Measurements from ENCODE around the gene PRPF8.

Gene PRPF8

DNA sequence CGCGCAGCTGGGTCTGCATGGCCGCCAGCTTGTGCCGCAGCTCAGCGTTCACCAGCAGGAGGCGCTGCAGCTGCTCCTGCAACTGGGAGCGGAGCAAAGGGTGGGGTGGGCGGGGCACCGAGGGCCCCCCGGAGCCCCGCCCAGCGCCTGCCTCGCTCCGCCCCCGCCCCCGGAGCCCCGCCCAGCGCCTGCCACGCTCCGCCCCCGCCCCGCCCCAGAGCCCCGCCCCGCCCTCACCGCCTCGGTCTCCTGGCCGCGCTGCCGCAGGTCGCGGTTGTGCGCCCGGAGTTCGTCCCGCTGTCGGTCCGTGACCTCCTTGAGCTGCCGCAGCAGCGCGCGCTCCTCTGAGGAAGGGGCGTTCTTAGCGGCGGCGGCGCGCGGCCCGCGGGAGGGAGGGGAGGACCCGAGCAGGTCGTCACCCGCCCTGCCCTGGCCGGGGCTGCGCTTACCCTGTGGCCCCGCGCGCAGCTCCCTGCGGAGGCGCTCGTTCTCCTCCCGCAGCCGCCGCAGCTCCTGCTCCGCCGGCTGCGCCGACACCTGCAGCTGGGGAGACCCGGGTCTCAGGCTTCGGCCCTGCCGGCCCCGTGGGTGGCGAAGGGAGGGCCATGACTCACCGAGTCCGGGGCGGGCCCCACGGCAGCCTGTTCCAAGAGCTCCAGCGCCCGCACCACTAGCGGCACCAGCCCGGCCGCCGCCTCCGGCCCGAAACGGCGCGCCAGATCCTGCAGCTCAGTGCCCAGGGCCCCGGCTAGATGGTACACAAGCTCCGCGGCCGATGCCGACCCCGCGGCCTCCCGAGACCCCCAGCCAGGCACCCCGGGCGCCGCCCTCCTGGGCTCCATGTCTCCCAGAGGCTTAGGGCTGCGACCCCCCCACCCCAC lies 35.5 kb downstream of the PRPF8 start:
- peak; percentile 70 to 72 for ATAC-seq (replicated peaks)

GRCh38 chr17:1648173-1648962 lies 36.3 kb downstream of the PRPF8 start:
- Mint-ChIP-seq H3K36me3 (peaks cover 40 to 63% of the 10 kb centered on the region in 2 donors), H3K27me3 (no peaks in the 10 kb centered on the region), H3K4me3 (peak overlapping the region; percentile 77 to 79), H3K27ac (peak overlapping the region; percentile 79), H3K9me3 (no peaks in the 10 kb centered on the region), H3K4me1 (peaks cover 39 to 75% of the 10 kb centered on the region in 2 donors)
- peak; percentile 29 for DNase-seq
- peak; percentile 4 to 15 for ATAC-seq (replicated peaks)

More for the DNA sequence above, 35.5 kb downstream of the PRPF8 start:
- Mint-ChIP-seq H3K36me3 (peaks cover 46 to 66% of the 10 kb centered on the region in 2 donors), H3K9me3 (no peaks in the 10 kb centered on the region), H3K4me3 (peak overlapping the region; percentile 77 to 79), H3K27ac (peak overlapping the region; percentile 69), H3K4me1 (peaks cover 37 to 72% of the 10 kb centered on the region in 2 donors), H3K27me3 (no peaks in the 10 kb centered on the region)
- peak; percentile 93 for DNase-seq

DNA sequence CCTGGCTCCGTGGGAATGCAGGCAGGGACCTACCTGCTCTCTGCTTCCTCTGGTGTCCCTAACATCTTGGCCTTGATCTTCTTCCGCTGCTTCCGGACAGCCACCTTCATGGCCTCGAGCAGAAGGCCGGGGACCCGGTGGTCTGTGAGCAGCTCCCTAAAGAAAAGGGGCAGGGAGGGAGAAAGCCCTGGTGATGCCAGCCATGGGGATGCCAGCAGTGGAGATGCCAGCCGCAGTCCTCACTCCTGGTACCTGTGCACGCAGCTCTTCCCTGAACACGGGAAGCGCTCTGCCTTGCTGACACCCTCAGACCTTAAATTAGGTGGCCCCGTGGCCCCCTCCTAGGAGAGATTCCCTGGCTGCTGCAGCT lies 36.9 kb downstream of the PRPF8 start:
- Mint-ChIP-seq H3K4me1 (peaks cover 37 to 69% of the 10 kb centered on the region in 2 donors), H3K27ac (no peak overlapping the region), H3K36me3 (peaks cover 34 to 57% of the 10 kb centered on the region in 2 donors), H3K27me3 (no peaks in the 10 kb centered on the region), H3K9me3 (no peaks in the 10 kb centered on the region), H3K4me3 (peak overlapping the region; percentile 77 to 79)
- ATAC-seq (replicated peaks) (no peak), DNase-seq (no peak)

DNA sequence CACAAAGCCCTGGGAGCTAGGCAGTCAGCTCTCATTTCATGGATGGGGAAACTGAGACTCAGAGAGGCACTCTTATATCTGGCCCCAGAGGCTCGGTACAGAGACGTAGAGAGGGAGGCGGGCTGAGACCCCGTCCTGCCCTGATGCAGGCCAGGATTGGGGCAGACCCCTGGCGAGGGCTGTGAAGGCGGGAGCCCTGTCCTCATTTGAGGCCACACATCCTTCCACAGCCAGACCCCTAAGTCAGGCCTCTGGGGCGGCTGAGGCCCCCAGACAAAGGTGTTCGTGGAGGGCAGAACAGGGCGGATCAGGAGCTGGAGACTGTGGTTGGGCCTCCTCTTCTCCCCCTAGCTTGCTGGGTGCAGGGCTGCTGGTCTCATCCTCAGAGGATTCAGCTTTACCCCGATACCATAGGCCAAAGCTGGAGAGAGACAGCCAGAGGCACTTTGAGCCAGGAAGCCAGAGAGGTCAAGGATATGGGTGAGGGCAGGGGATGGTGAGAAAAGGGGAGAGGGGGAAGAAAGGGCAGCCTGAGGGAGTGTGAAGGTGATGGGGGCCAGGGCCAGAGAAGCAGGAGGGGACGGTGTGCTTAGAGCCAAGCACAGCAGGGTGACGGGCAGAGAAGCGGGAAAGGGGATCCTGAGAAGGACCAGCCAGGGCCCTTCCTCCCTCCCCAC lies 38.3 kb downstream of the PRPF8 start:
- Mint-ChIP-seq H3K27ac (peak overlapping the region; percentile 99), H3K36me3 (peaks cover 24 to 48% of the 10 kb centered on the region in 2 donors), H3K4me3 (peak overlapping the region; percentile 93 to 96), H3K9me3 (no peaks in the 10 kb centered on the region), H3K27me3 (no peaks in the 10 kb centered on the region), H3K4me1 (peaks cover 33 to 61% of the 10 kb centered on the region in 2 donors)
- ATAC-seq (replicated peaks) = no peak
- no peak for DNase-seq

DNA sequence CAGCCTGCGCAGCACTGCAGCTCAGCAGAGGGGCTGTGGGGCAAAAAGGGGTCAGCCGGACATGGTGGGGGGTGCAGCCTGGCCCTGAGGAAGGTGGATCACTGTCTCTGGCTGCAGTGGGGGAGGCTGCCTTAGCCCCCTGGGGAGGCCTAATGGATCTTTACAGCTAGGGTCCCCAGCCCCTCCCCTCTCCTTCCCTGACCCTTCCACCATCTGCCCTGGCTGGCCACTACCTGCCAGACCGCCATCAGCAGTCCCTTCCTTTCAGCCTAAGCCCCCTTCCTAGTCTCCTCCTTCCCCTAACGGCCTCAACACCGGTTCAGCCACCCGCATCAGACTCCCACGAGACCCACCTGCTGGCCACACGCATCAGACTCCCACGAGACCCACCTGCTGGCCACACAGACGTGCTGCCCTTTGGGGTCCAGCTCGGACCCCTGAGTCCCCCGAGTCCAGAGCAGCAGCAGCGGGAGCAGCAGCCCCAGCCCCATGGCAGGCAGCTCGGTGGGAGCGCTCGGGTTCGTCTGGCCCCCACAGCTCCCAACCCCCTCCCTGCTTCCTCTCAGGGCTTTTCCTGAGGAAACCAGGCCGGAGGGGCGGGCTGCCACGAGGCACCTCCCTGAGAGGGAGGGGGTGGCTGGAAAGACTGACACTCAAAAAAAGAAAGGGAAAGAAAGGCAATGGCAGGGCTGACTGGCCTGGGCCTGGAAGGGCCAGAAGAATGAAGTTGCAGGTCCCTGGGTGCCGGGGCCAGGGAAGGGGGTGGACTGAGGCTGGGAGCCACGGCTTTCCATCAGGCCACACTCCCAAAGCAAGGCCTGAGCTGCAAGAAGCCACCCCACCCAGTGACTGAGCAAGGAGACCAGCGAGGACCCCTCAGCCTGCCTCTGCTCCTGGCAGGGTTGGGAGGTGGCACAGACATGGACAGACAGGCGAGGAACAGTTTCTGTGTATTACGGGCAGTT lies 39.2 kb downstream of the PRPF8 start, which contains the start of gene SCARF1:
SCARF1 (minus strand) TSS at position 526 of the 965 bp plus-strand sequence; CDS start at position 491, 35 bp downstream.
- no peaks in the 10 kb centered on the region for H3K27me3 Mint-ChIP-seq
- peak within 1 kb of the TSS; percentile 93 to 96 for H3K4me3 Mint-ChIP-seq
- no peak for ATAC-seq (replicated peaks)

GRCh38 chr17:1644493-1645206 lies 40.0 kb downstream of the PRPF8 start:
- peaks cover 18 to 47% of the 10 kb centered on the region in 2 donors for H3K36me3 Mint-ChIP-seq
- H3K9me3 Mint-ChIP-seq = no peaks in the 10 kb centered on the region
- no peaks in the 10 kb centered on the region for H3K27me3 Mint-ChIP-seq
- peaks cover 27 to 48% of the 10 kb centered on the region in 2 donors for H3K4me1 Mint-ChIP-seq
- peak overlapping the region; percentile 93 to 96 for H3K4me3 Mint-ChIP-seq
- DNase-seq = peak; percentile 74
- H3K27ac Mint-ChIP-seq = peak overlapping the region; percentile 99
- peak; percentile 44 to 51 for ATAC-seq (replicated peaks)

More for the DNA sequence above, 39.2 kb downstream of the PRPF8 start, which contains the start of gene SCARF1:
- peaks cover 30 to 53% of the 10 kb centered on the region in 2 donors for H3K4me1 Mint-ChIP-seq
- peak within 1 kb of the TSS; percentile 99 for H3K27ac Mint-ChIP-seq
- H3K36me3 Mint-ChIP-seq = peaks cover 22 to 45% of the 10 kb centered on the region in 2 donors
- no peaks in the 10 kb centered on the region for H3K9me3 Mint-ChIP-seq
- DNase-seq = peak; percentile 35

- Mint-ChIP-seq H3K27me3 (no peaks in the 10 kb centered on the region), H3K9me3 (no peaks in the 10 kb centered on the region), H3K4me3 (peak overlapping the region; percentile 93 to 96), H3K4me1 (peaks cover 29 to 52% of the 10 kb centered on the region in 2 donors), H3K36me3 (peaks cover 21 to 51% of the 10 kb centered on the region in 2 donors), H3K27ac (peak overlapping the region; percentile 99)
- DNase-seq = no peak
- peak; percentile 18 for ATAC-seq (replicated peaks)
These were observed 40.6 kb downstream of the PRPF8 start for GRCh38 chr17:1643999-1644492.

DNA sequence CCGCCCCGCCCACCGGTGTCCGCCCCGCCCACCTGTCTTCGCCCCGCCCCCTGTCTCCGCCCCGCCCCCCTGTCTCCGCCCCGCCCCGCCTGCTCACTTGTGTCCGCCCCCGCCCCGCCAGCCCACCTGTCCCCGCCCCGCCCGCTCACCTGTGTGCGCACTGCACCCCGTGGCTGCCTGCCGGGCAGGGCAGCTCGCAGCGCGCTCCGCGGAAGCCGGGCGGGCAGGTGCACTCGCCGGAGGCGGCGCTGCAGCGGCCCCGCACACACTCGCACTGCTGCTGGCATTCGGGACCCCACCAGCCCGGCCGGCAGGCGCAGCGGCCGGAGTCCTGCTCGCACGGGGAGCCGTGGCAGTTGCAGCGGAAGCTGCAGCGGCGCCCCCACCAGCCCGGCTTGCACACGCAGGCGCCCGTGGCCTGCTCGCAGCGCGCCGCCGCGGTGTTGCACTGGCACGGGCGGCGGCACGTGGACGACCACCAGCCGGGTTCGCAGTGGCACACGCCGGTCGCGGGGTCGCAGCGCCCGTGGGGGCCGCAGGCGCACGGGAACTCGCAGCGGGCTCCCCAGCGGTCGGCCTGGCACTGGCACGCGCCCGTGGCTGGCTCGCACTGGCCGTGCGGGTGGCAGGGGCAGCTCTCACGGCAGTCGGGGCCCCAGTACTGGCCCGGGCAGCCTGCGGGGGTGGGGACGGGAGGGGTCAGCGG lies 41.2 kb downstream of the PRPF8 start:
- peak overlapping the region; percentile 93 to 96 for H3K4me3 Mint-ChIP-seq
- peaks cover 24 to 57% of the 10 kb centered on the region in 2 donors for H3K36me3 Mint-ChIP-seq
- peaks cover 29 to 50% of the 10 kb centered on the region in 2 donors for H3K4me1 Mint-ChIP-seq
- no peaks in the 10 kb centered on the region for H3K27me3 Mint-ChIP-seq
- H3K27ac Mint-ChIP-seq = no peak overlapping the region
- DNase-seq (peak; percentile 42), ATAC-seq (replicated peaks) (peak; percentile 17 to 33)
- H3K9me3 Mint-ChIP-seq = no peaks in the 10 kb centered on the region

GRCh38 chr17:1641065-1641403 lies 43.6 kb downstream of the PRPF8 start:
- Mint-ChIP-seq H3K9me3 (no peaks in the 10 kb centered on the region), H3K27me3 (no peaks in the 10 kb centered on the region), H3K4me1 (peaks cover 18 to 29% of the 10 kb centered on the region in 2 donors), H3K27ac (peak overlapping the region; percentile 57), H3K4me3 (no peak overlapping the region), H3K36me3 (peaks cover 33 to 68% of the 10 kb centered on the region in 2 donors)
- no peak for DNase-seq
- no peak for ATAC-seq (replicated peaks)

DNA sequence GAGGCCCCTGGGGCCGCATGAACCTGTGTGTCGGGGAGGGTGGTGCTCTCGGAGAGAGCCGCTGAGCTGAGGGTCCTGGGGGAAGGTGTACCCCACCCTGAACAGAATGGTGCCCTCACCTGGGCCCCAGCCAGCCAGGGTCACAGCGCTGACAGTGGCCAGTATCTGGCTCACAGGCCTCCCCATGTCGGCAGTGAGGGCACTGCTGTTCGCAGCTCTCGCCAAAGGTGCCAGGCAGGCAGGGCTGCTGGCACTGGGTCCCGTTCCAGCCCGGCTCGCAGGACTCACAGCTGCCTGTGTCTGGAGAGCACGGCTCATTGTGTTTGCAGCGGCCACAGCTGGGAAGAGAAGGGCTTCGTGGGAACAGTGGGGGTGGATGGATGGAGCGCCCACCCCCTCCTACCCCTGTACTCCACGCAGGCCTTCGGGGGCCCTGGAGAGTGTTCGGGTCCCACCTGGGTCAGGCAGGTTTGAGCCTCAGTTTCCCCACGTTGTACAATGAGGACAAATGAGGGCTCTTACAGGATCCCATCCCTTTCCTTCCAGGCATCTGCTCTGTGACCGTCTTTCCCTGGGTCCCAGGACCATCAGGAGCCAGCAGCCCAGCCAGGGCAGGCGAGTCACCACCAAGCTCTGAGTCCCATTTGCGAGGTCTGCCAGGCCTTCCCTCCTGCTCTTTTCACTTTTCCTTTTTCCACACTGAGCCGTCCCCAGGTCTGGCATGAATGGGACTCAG lies 44.2 kb downstream of the PRPF8 start:
- no peak for DNase-seq
- Mint-ChIP-seq H3K9me3 (no peaks in the 10 kb centered on the region), H3K4me3 (no peak overlapping the region), H3K4me1 (peaks cover 15 to 23% of the 10 kb centered on the region in 2 donors), H3K27ac (no peak overlapping the region), H3K27me3 (no peaks in the 10 kb centered on the region), H3K36me3 (peaks cover 31 to 66% of the 10 kb centered on the region in 2 donors)
- no peak for ATAC-seq (replicated peaks)

DNA sequence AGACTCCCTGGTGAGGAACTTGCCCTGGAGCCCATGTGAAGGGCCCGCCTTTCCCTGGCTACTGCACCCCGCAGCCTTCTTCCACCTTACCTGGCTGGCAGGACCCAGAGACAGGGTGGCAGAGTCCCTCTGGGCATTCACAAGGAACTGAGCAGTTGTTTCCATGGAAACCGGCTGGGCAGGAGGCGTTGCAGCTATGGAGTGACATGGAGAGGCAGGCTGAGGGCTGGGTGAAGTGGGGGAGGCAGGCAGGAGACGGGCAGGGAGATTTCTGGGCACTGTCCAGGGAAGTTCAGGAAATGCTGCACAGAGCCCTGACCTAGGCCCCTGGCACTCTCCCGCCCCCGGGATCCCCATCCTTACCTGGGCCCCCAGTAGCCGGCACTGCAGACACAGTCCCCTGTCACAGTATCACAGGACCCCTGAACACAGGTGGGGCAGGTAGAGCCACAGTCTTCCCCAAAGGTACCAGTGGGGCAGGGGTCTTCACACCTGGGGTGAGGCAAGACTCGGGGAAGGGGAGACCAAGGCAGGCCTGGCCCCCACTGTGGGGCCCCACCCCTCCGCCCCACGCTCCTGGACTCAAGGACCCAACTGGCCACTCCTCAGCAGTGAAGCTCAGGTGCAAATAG lies 45.0 kb downstream of the PRPF8 start:
- Mint-ChIP-seq H3K4me1 (peaks cover 13 to 15% of the 10 kb centered on the region in 2 donors), H3K27ac (no peak overlapping the region), H3K27me3 (no peaks in the 10 kb centered on the region), H3K9me3 (no peaks in the 10 kb centered on the region), H3K4me3 (no peak overlapping the region), H3K36me3 (peaks cover 35 to 65% of the 10 kb centered on the region in 2 donors)
- ATAC-seq (replicated peaks) (no peak), DNase-seq (no peak)
